T-cell (primary cell): ENCODE measurements around the gene NLRP6. TPM values are rescaled to one million over a fixed set of nuclear protein-coding genes. Genes with fewer than 3 reads are reported as not detected.
"Not testable (repeated sequence)": the region's sequence is repeated elsewhere in the genome, so short reads cannot be mapped to it uniquely, and the experiment has no call there.

Experiments used
- ATAC-seq, 4 experiments: fragments of 200-7000 bp in 3 of 4; fragments of 150-1000 bp in 1 of 4; cut with Tn5 transposase; replicated peaks in 1 of 4; 1 replicate in 3 of 4; 2 replicates in 1 of 4; pipeline ENCODE4 v1.10.0; 2021; ENCODE audit warnings: moderate library complexity in 3 of 4, mild to moderate bottlenecking in 2 of 4, moderate number of reproducible peaks in 1 of 4
- CTCF ChIA-PET, 2 donors: fragments of 300-600 bp; sonication (Branson Sonifier 250); formaldehyde crosslinking; loops; one replicate each; lab custom pipeline; 2022; ENCODE audit warnings: antibody characterized with exemption in 2 of 2; lab: Charles Lee
- POLR2A ChIA-PET, 2 donors: fragments of 300-600 bp; sonication (Branson Sonifier 250); formaldehyde crosslinking; loops; one replicate each; lab custom pipeline; 2022; ENCODE audit warnings: antibody characterized with exemption in 2 of 2; lab: Charles Lee
- DNase-seq, 35 experiments: peaks; one replicate each; pipeline versions ENCODE4 v3.0.0 to v3.0.0-alpha.2; 2013 to 2023
- H3K27ac ChIP-seq: one replicate; pipeline ENCODE4 v1.5.1; 2013; ENCODE audit warnings: low read length
- H3K27me3 ChIP-seq, 2 experiments: replicated peaks in 1 of 2; 1 replicate in 1 of 2; 2 replicates in 1 of 2; pipeline versions ENCODE4 v1.6.1 to v1.7.0; 2013; ENCODE audit warnings: low read length in 1 of 2, mixed read lengths in 1 of 2; ENCODE audit not compliant: control insufficient read depth in 2 of 2, insufficient read depth in 2 of 2; ENCODE audit errors: extremely low read depth in 1 of 2
- H3K36me3 ChIP-seq, 2 donors: 1 replicate in 1 of 2; 2 replicates in 1 of 2; pipeline versions ENCODE4 v1.6.1 to v1.7.0; 2013; ENCODE audit warnings: low read length in 1 of 2; ENCODE audit not compliant: control insufficient read depth in 2 of 2, insufficient read depth in 1 of 2; ENCODE audit errors: extremely low read depth in 1 of 2
- H3K4me1 ChIP-seq, 2 experiments: 1 replicate in 1 of 2; 2 replicates in 1 of 2; pipeline versions ENCODE4 v1.6.1 to v1.7.0; 2013; ENCODE audit warnings: low read length in 2 of 2, mixed read lengths in 1 of 2; ENCODE audit not compliant: insufficient read depth in 2 of 2, control insufficient read depth in 1 of 2; ENCODE audit errors: extremely low read depth in 1 of 2
- H3K4me3 ChIP-seq, 2 donors: 1 replicate in 1 of 2; 2 replicates in 1 of 2; pipeline versions ENCODE4 v1.5.1 to v1.7.0; 2013; ENCODE audit warnings: mild to moderate bottlenecking in 2 of 2, low read length in 1 of 2, moderate library complexity in 1 of 2; ENCODE audit not compliant: control insufficient read depth in 1 of 2; ENCODE audit errors: extremely low read depth in 1 of 2
- H3K9me3 ChIP-seq: 2 replicates; pipeline ENCODE4 v1.7.0; 2013
- H3K27ac Mint-ChIP-seq, 2 donors: one replicate each; pipeline ENCODE4 v1.8.0; 2020 to 2021; ENCODE audit warnings: mild to moderate bottlenecking in 2 of 2, mixed read lengths in 2 of 2
- H3K27me3 Mint-ChIP-seq, 2 donors: one replicate each; pipeline ENCODE4 v1.8.0; 2021 to 2022; ENCODE audit warnings: mixed read lengths in 2 of 2
- H3K36me3 Mint-ChIP-seq: one replicate; pipeline ENCODE4 v1.8.0; 2021; ENCODE audit warnings: mixed read lengths
- H3K4me1 Mint-ChIP-seq, 3 donors: one replicate each; pipeline ENCODE4 v1.8.0; 2020 to 2022; ENCODE audit warnings: mixed read lengths in 3 of 3, mild to moderate bottlenecking in 1 of 3
- H3K4me3 Mint-ChIP-seq, 3 donors: one replicate each; pipeline ENCODE4 v1.8.0; 2020 to 2022; ENCODE audit warnings: mild to moderate bottlenecking in 3 of 3, mixed read lengths in 3 of 3, moderate library complexity in 3 of 3
- H3K9me3 Mint-ChIP-seq, 3 donors: one replicate each; pipeline ENCODE4 v1.8.0; 2020 to 2022; ENCODE audit warnings: mixed read lengths in 3 of 3
- WGBS: methylation state at CpG from one replicate; pipeline ENCODE4 v1.1.5; 2013; ENCODE audit warnings: missing lambda C conversion rate; ENCODE audit not compliant: insufficient coverage; 5-methylcytosine and 5-hydroxymethylcytosine counted together
- total RNA-seq, 35 experiments: library from RNA in 6 of 35; stranded (reverse) in 6 of 35; fragments of 120-200 nt in 1 of 35; gene quantifications; one replicate each; pipeline versions ENCODE4 v1.2.1 to v1.2.4 and lab custom pipeline; 2013 to 2026

Gene NLRP6
- total RNA-seq, 5 donors from 2014 or later (not counting 1 experiment from before 2014, with no cell fraction given), result 6.7 to 27.7 (median 20.9) TPM

GRCh38 chr11:285894-286220 lies 7.7 kb downstream of the NLRP6 start:
- Mint-ChIP-seq H3K27me3 (peaks cover 0 to 12% of the 10 kb centered on the region in 2 donors), H3K36me3 (no peaks in the 10 kb centered on the region), H3K4me3 (peak overlapping the region in 1 of 3 donors; percentile 99), H3K27ac (peak overlapping the region in 1 of 2 donors; percentile 15), H3K9me3 (no peaks in the 10 kb centered on the region), H3K4me1 (peaks cover 47 to 72% (median 56%) of the 10 kb centered on the region in 3 donors)
- CTCF ChIA-PET, result no interaction called here
- H3K27me3 ChIP-seq, result peaks cover 0 to 60% of the 10 kb centered on the region in 2 experiments
- no peak overlapping the region for H3K27ac ChIP-seq
- H3K36me3 ChIP-seq, result no peaks in the 10 kb centered on the region
- no peaks in the 10 kb centered on the region for H3K9me3 ChIP-seq
- H3K4me3 ChIP-seq, result no peak overlapping the region
- POLR2A ChIA-PET, result interaction anchor here in 1 of 2 donors (0.6 kb wide), 1 partner anchor 9 kb away, joined by 5 read pairs; no protein-coding TSS in a partner anchor
- no peak for ATAC-seq
- H3K4me1 ChIP-seq, result peaks cover 17 to 76% of the 10 kb centered on the region in 2 experiments
- 80% methylated on average over 2 of the region's 8 CpGs for WGBS
- DNase-seq, result no peak

DNA sequence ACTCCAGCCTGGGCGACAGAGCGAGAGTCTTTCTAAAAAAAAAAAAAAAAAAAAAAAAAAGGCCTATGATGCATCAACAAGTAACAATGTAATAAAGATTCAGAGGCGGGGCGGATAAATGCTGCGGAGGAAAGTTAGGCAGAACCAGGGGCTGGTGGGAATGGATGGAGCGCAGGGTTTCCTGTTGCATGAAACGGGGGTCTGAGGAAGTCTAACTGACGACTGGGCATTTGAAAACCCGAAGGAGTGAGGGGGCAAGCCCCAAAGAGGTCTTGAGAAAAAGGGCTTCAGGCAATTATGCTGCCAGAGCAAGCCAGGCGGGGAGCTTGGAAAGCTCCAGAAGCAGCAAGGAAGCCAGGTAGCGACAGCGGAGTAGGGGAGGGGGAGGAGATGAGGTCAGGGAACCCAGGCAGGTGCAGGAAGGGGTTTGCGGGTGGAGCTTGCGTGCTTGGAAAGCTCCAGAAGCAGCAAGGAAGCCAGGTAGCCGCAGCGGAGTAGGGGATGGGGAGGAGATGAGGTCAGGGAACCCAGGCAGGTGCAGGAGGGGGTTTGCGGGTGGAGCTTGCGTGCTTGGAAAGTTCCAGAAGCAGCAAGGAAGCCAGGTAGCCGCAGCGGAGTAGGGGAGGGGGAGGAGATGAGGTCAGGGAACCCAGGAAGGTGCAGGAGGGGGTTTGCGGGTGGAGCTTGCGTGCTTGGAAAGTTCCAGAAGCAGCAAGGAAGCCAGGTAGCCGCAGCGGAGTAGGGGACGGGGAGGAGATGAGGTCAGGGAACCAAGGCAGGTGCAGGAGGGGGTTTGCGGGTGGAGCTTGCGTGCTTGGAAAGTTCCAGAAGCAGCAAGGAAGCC lies 9.0 kb downstream of the NLRP6 start:
- H3K9me3 Mint-ChIP-seq, H3K9me3 ChIP-seq, H3K36me3 Mint-ChIP-seq, H3K36me3 ChIP-seq, H3K27me3 Mint-ChIP-seq: not testable (repeated sequence)
- H3K4me1 ChIP-seq, result peaks cover 18 to 70% of the 10 kb centered on the region in 2 experiments
- 19% methylated on average over 15 of the region's 27 CpGs for whole genome bisulfite sequencing
- Mint-ChIP-seq H3K4me3 (peak overlapping the region; percentile 92 to 99 (median 99)), H3K4me1 (peaks cover 43 to 66% (median 48%) of the 10 kb centered on the region in 3 donors), H3K27ac (peak overlapping the region; percentile 96 to 97)
- H3K27ac ChIP-seq, result peak overlapping the region; percentile 84
- ChIA-PET CTCF (interaction anchor here in 1 of 2 donors (0.7 to 3.9 kb wide), 3 partner anchors 25 to 276 kb away, joined by 3 to 17 read pairs (median 4); no protein-coding TSS in a partner anchor), POLR2A (interaction anchor here (0.7 to 1.1 kb wide), 2 partner anchors 18 to 1094 kb away, joined by 3 to 4 read pairs; no protein-coding TSS in a partner anchor)
- peak overlapping the region; percentile 77 to 97 for H3K4me3 ChIP-seq
- peak in 34 of 35 experiments; percentile 32 to 91 (median 67) for DNase-seq
- peaks cover 0 to 46% of the 10 kb centered on the region in 2 experiments for H3K27me3 ChIP-seq
- ATAC-seq, result peak; percentile 1 to 19 (median 1)

DNA sequence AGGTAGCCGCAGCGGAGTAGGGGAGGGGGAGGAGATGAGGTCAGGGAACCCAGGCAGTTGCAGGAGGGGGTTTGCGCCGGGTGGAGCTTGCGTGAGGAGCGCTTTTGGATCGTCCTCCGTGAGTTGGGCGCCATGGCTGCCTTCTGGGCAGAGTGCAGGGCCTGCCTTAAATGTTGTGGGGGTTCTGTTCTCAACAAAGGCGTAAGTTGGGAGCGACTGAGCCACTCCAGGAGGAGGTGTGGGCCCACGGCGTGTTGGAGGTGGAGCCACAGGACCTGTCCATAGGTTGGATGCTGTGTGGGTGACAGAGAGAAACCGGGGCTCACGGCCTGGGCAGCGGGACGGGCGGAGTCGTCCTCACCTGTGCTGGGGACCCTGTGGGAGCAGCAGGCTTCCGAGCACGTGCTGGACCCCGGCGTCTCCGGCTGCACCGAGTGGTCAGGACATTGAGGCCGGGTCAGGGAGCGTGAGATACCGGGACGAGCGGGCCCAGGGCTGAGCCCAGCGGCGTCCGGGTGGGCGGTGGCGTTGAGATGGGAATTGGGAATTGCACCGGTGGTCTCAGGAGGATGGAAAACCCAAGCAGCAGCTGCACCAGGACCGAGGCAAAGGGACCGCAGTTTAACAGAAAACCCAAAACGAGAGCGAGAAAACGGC lies 9.7 kb downstream of the NLRP6 start:
- Mint-ChIP-seq H3K9me3 (no peaks in the 10 kb centered on the region), H3K4me3 (peak overlapping the region; percentile 92 to 99 (median 99)), H3K4me1 (peaks cover 36 to 58% (median 41%) of the 10 kb centered on the region in 3 donors), H3K27ac (peak overlapping the region; percentile 96 to 99), H3K27me3 (no peaks in the 10 kb centered on the region), H3K36me3 (peaks cover 2% of the 10 kb centered on the region)
- H3K9me3 ChIP-seq, result no peaks in the 10 kb centered on the region
- peak overlapping the region; percentile 84 for H3K27ac ChIP-seq
- ChIA-PET CTCF (interaction anchor here in 1 of 2 donors (0.8 to 3.9 kb wide), 3 partner anchors 37 to 276 kb away, joined by 3 to 17 read pairs (median 4); partner anchors contain the start of gene PSMD13), POLR2A (interaction anchor here in 1 of 2 donors (1.1 kb wide), 1 partner anchor 18 kb away, joined by 3 read pairs; no protein-coding TSS in a partner anchor)
- ATAC-seq, result peak; percentile 30 to 49 (median 40)
- peak in 19 of 35 experiments; percentile 37 to 84 (median 53) for DNase-seq
- 10% methylated on average over 39 of the region's 41 CpGs for WGBS
- peak overlapping the region; percentile 77 to 97 for H3K4me3 ChIP-seq
- H3K36me3 ChIP-seq, result peaks cover 0 to 3% of the 10 kb centered on the region in 2 donors
- H3K27me3 ChIP-seq, result peaks cover 0 to 39% of the 10 kb centered on the region in 2 experiments
- H3K4me1 ChIP-seq, result peaks cover 18 to 69% of the 10 kb centered on the region in 2 experiments

DNA sequence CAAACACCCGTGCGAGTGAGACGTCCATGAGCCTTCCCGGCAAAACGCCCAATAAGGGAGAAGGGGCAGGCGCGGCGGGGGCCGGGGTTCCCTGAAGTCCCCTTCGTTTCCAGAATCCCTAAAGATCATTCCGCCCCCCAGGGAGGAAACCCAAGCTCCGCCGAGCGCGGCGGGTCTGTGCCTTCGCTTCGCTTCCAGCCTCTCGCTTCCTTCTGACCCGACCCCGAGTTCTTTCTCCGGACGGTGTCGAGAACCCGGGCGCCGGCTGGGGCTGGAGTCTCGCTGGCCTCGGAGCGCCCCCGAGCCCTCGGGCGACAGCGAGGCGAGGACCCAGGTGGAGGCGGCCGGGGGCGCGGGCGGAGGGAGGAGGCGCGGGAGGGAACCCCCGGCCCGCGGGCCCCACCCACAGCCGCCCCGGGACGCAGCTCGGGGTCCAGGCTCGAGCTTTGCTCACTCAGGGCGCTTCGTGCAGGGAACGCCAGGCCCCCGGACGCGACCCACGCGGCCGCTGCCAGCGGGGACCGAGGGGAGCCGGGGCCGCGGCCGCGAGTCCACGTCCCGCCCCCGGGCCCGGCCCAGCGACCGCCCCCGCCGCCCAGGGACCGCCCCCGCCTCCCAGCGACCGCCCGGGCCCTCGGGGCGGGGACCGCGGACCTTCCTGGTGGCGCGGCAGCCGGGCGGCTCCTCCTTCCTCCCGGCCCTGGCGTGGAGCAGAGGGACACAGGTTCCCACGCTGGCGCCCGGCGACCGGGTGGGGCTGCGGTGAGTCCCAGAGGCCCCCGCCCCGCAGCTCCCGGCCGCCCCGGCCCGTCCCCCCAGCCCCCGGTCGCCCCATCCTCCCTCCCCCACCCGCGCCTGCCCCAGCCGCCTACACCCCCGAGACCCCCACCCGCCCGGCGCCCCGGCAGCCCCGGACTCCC lies 10.5 kb downstream of the NLRP6 start, which contains the start of gene PGGHG:
PGGHG (plus strand) TSS at position 649 of the 920 bp plus-strand sequence. CDS start 691 bp downstream, outside the sequence.
- peaks cover 2 to 9% of the 10 kb centered on the region in 2 donors for H3K36me3 ChIP-seq
- Mint-ChIP-seq H3K4me3 (peak within 1 kb of the TSS; percentile 92 to 99 (median 99)), H3K27me3 (no peaks in the 10 kb centered on the region), H3K4me1 (peaks cover 29 to 50% (median 35%) of the 10 kb centered on the region in 3 donors), H3K27ac (peak within 1 kb of the TSS; percentile 96 to 99), H3K36me3 (peaks cover 2% of the 10 kb centered on the region), H3K9me3 (no peaks in the 10 kb centered on the region)
- ATAC-seq (peak; percentile 24 to 64 (median 46)), DNase-seq (peak in 13 of 35 experiments; percentile 23 to 70 (median 55))
- no peaks in the 10 kb centered on the region for H3K9me3 ChIP-seq
- H3K4me1 ChIP-seq, result peaks cover 14 to 67% of the 10 kb centered on the region in 2 experiments
- under 1% methylated on average over 88 of the region's 112 CpGs for WGBS
- peak within 1 kb of the TSS; percentile 77 to 97 for H3K4me3 ChIP-seq
- H3K27me3 ChIP-seq, result peaks cover 0 to 33% of the 10 kb centered on the region in 2 experiments
- CTCF ChIA-PET, result interaction anchor here in 1 of 2 donors (0.6 to 3.9 kb wide), 3 partner anchors 38 to 118 kb away, joined by 3 to 17 read pairs (median 3); partner anchors contain the start of gene PSMD13
- POLR2A ChIA-PET, result interaction anchor here in 1 of 2 donors (0.9 kb wide), 1 partner anchor 20 kb away, joined by 3 read pairs; no protein-coding TSS in a partner anchor
- H3K27ac ChIP-seq, result peak within 1 kb of the TSS; percentile 84

- H3K36me3 ChIP-seq, result peaks cover 8 to 14% of the 10 kb centered on the region in 2 donors
- ChIA-PET POLR2A (interaction anchor here in 1 of 2 donors (0.9 kb wide), 1 partner anchor 21 kb away, joined by 3 read pairs; no protein-coding TSS in a partner anchor), CTCF (interaction anchor here in 1 of 2 donors (0.6 to 3.9 kb wide), 3 partner anchors 39 to 118 kb away, joined by 3 to 17 read pairs (median 3); partner anchors contain the start of gene PSMD13)
- Mint-ChIP-seq H3K27ac (peak overlapping the region; percentile 67 to 84), H3K4me3 (peak overlapping the region; percentile 68 to 86 (median 77)), H3K9me3 (no peaks in the 10 kb centered on the region), H3K36me3 (peaks cover 2% of the 10 kb centered on the region), H3K27me3 (no peaks in the 10 kb centered on the region), H3K4me1 (peaks cover 27 to 49% (median 33%) of the 10 kb centered on the region in 3 donors)
- WGBS, result 45% methylated on average over 6 of the region's 14 CpGs
- ATAC-seq, result peak; percentile 8 to 33 (median 11)
- peak overlapping the region; percentile 55 for H3K27ac ChIP-seq
- DNase-seq, result peak in 23 of 35 experiments; percentile 32 to 68 (median 54)
- H3K27me3 ChIP-seq, result peaks cover 0 to 26% of the 10 kb centered on the region in 2 experiments
- H3K9me3 ChIP-seq, result no peaks in the 10 kb centered on the region
- peaks cover 14 to 62% of the 10 kb centered on the region in 2 experiments for H3K4me1 ChIP-seq
- peak overlapping the region; percentile 35 to 57 for H3K4me3 ChIP-seq
These were observed 11.1 kb downstream of the NLRP6 start for GRCh38 chr11:289398-289711.
